GM21576 (cell line): Measurements from ENCODE around the gene HMSD.

Experiments
- ATAC-seq: cut with Tn5 transposase; IDR thresholded peaks from one replicate; pipeline ENCODE4 v1.9.1; 2021; ENCODE audit warnings: mild to moderate bottlenecking, moderate library complexity; ENCODE audit not compliant: unreplicated experiment

Gene HMSD

DNA sequence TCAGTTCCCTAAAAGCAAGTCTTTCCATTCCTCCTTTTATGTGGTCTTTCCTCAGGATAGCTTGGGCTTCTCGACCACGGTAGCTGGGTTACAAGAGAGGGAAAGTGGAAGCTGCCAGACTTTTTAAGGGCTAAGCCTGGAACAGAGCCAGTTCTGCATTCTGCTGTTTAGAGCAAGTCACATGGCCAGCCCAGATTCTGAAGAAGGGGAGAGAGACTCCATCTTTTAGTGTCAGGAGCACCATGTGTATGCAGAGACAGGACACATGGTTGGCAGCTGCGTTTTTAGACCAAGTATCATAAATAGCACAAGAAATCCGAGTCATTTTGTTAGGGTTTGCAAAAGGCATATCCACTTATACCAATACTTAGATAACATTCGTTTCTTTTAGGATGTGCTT is 4.7 kb downstream of the HMSD start:
- no peak for ATAC-seq

DNA sequence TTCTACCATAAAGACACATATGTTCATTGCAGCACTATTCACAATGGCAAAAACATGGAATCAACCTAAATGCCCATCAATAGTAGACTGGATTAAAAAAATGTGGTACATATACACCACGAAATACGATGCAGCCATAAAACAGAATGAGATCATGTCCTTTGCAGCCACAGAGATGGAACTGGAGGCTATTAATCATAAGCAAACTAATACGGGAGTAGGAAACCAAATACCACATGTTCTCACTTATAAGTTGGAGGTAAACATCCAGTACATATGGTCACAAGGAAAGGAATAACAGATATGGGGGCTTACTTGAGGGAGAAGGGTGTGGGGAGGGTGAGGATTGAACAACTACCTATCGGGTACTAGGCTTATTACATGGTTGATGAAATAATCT is 7.7 kb downstream of the HMSD start:
- ATAC-seq: no peak

- no peak for ATAC-seq
Measured at GRCh38 chr18:63960891-63961290, 11.8 kb downstream of the HMSD start.

- ATAC-seq: no peak
Measured at GRCh38 chr18:63961435-63961980, 12.4 kb downstream of the HMSD start.

DNA sequence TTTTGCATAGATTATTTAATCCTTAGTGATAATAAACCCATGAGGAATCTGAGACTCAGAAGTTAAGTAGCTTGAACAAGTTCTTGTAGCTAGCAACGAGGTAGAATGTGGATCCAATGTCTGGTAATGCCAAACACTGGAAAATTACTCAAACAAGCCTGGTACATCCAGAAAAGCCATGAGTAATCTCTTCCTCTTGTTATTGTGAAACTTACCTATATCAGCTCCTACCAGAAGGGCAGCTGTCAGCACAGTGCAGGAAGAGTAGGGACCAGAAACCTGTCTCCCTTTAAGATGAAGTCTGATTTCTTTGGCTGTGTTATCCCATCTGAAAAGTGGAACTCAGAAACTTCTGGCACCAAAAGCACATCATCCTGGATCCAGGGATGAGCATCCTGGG is 13.0 kb downstream of the HMSD start:
- ATAC-seq: no peak

- peak; percentile 79 for ATAC-seq
Measured at GRCh38 chr18:63963615-63964256, 14.6 kb downstream of the HMSD start.

DNA sequence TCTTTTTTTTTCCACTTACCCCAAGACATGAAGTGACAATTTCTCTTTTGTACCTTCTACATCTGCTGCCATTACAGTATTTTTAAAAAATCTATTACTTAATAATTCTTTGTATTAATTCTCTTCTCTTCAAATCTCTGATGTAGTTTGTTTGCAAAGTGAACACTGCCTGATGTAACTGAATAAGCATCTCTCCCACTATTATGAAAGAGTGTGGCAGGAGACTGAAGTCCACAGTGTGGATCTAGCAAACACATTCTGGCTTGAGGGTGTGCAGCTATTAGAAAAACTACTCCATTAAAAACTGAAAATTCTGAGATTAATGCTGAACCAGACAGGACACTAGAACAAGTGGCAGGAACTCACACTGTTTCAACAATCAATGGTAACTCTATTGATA is 15.8 kb downstream of the HMSD start:
- no peak for ATAC-seq

DNA sequence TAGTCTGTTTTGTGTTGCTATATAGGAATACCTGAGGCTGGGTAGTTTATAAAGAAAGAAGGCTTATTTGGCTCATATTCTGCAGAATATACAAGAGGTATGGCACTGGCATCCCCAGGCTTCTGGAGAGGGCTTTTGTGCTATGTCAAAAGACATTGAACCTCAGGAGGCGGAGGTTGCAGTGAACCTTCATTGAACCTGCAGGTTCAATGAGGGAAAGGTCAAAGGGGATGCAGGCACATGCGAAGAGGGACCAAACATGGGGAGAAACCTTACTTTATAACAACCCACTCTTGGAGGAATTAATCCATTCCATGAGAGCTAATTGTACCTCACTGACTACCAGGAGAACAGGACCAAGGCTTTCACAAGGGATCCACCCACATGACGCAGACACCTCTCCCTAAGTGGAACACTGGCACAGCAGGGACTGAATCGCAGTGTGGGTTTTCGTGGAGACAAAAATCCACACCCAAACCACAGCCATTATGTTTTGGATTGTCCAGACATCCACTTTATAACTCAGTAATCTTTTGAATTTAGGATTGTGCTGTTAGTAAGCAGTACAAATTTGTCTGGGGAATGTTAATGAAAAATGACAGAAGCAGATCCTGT is 16.7 kb downstream of the HMSD start:
- no peak for ATAC-seq

DNA sequence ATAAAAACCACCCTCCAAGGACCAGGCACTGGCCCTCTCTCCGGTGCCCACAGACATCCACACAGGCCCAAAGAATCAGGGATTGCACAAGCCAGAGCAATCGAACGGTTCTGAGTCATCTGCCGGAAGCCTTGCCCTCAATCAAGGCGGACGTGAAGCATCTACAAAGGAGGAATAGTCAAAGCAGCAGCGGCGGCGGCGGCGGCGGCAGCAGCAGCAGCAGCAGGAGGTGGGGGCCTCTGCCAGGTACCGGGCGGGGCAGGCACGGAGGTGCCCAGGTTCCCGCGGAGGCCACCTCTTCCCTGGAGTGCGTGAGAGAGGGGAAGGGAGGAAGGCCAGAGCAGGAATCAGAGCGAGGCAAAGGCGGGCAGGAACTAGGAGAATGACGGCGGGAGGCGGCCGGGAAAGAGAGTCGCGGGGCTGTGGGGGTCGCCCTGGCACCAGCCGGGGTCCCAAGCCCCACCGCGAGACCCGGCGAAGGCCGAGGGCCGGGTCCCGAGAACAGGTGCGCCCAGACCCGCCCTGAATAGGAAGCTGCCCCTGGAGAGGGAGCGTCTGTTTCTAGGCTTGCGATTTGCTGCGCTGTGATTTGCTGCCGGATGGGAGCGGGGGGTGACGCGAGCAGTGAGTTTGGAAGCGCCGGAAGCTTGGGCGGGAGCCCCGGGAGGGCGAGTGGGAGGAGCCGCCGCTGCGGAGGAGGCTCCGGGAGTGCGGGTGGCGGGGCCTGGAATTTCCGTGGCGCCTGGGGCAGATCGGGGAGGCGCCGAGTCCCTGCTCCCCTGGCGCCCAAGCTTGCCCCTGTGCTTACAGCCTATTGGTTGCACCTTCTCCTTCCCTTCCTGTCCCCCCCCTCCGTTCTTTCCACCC is 21.1 kb downstream of the HMSD start, which contains the start of gene SERPINB8:
Gene SERPINB8 (plus strand): TSS at position 140 of the 867 bp plus-strand sequence. CDS start 8,228 bp downstream, outside the sequence.
- peak; percentile 92 for ATAC-seq

GRCh38 chr18:63970809-63971205 is 21.7 kb downstream of the HMSD start:
- no peak for ATAC-seq

DNA sequence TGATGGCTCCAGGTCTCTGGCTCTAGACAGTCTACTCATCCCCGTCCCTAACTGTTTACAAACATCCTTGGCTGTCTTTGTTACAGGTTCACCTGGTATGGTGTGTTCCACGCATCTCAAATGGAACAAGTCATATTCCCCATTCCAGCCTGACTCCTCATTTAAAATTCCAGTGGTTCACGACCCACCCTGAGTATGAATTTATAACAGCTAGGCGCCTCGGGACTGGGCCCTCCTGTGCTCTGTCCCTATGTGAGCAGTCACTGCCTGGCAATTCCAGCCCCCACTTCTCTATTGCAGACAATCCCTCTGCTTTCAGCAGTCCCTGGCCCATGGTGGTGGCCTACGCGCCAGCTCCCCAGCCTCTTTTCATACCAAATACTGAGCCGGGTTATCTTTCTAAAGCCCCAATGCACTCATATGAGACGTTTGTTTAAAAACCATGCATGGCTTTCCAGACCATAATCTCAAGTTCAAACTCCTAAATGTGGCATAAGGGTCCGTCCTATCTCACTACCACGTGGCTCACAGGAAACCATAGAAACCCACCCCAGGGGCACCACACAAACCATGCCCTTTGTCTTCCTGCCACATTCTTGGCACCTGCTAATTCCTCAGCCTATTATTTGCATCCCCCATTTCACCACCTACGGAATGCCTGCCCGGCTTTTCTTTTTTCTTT is 22.4 kb downstream of the HMSD start:
- no peak for ATAC-seq

DNA sequence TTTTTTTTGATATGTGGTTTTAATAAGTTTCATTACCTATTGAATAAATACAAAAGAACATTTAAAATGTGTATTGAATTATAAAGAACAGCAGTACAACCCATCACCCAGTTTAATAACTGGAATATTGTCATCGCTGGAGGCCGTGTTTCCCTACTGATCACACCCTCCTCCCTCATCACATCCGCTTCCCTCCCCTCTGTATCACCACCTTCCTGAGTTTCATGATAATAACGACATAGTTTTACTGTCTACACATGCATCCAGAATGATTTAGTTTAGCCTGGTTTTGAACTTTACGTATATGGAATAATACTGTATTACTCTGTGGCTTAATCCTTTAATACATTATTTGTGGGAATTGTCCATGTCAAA is 22.9 kb downstream of the HMSD start:
- no peak for ATAC-seq

GRCh38 chr18:63974991-63975390 is 25.9 kb downstream of the HMSD start:
- peak; percentile 13 for ATAC-seq

GRCh38 chr18:63975628-63976027 is 26.5 kb downstream of the HMSD start:
- peak; percentile 44 for ATAC-seq

DNA sequence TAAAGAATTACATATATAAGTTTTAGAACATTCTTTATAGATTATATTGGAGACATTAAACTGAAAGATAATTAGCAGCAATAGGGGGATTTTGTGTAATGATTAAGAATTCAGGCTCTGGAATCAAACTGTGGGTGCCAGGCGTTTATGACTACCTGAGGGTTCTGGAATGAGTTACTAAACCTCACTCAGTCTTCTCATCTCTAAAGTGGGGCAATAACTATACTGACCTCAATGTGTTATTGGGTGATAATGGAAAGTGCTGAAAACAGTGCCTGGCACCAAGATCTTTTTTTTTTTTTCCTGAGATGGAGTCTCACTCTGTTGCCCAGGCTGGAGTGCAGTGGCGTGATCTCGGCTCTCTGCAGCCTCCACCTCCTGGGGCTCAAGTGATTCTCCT is 27.9 kb downstream of the HMSD start:
- no peak for ATAC-seq

DNA sequence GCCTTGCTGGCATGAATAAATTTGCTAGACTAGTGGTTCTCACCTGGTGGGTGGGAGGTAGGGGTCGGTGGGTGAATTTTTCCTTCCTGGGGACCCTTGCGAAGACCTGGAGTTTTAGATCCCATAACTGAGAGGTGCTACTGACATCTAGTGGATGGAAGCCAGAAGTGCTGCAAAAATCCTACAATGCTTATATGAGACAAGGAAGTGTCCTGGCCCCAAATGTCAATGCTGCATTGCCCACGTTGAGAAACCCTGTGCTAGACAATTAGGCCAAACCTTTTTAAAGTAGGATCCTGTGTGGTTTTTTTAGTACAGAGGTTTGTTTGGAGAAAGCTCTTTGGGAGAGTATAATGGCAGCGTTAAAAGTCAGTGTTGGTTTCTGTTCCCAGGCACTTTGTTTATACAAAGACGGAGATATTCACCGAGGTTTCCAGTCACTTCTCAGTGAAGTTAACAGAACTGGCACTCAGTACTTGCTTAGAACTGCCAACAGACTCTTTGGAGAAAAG is 30.4 kb downstream of the HMSD start:
- ATAC-seq: peak; percentile 70

GRCh38 chr18:63980027-63980426 is 30.9 kb downstream of the HMSD start:
- no peak for ATAC-seq

GRCh38 chr18:63980896-63981460 is 31.9 kb downstream of the HMSD start:
- ATAC-seq: no peak

- ATAC-seq: no peak
Measured at GRCh38 chr18:63981719-63982118, 32.6 kb downstream of the HMSD start.

DNA sequence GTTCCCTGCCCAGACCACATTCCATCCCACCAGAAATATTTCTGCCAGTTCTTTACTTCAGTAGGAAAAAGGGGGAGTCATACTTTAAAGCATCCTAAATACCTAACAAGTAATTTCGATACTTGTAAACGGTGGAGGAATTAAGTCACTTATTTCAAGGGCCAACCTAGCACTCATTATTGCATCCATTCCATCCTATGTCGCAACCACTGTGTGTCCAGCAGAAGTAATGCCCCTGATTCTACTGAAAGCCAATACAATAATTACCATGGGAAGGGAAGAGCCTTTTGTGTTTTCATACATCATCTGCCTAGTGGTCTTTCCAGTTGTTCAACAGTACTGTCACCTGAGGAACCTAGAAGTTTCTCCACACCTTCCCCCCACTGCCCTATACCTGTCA is 33.3 kb downstream of the HMSD start:
- no peak for ATAC-seq
